Fibroblast of lung (primary cell): ENCODE measurements around the gene LOXHD1. TPM values are rescaled to one million over a fixed set of nuclear protein-coding genes. Genes with fewer than 3 reads are reported as not detected.

Experiments used
- DNase-seq, 2 donors: peaks; one replicate each; pipeline versions ENCODE4 v3.0.0 to v3.0.0-alpha.2; 2010; ENCODE audit warnings: low read depth in 2 of 2
- H2AFZ ChIP-seq: 2 replicates; pipeline ENCODE4 v1.5.1; 2012; ENCODE audit warnings: low read length, control low read depth, inconsistent platforms
- H3K27ac ChIP-seq: 2 replicates; pipeline ENCODE4 v1.5.1; 2011; ENCODE audit warnings: low read length, control low read depth; ENCODE audit not compliant: insufficient read depth
- H3K27me3 ChIP-seq: 2 replicates; pipeline ENCODE4 v1.5.1; 2011; ENCODE audit warnings: mild to moderate bottlenecking, low read length; ENCODE audit not compliant: control insufficient read depth, insufficient read depth
- H3K36me3 ChIP-seq: 2 replicates; pipeline ENCODE4 v1.5.1; 2011; ENCODE audit warnings: low read length; ENCODE audit not compliant: control insufficient read depth, insufficient read depth
- H3K4me1 ChIP-seq: 2 replicates; pipeline ENCODE4 v1.5.1; 2011; ENCODE audit warnings: low read length; ENCODE audit not compliant: control insufficient read depth, insufficient read depth; ENCODE audit errors: extremely low read depth
- H3K4me2 ChIP-seq: 2 replicates; pipeline ENCODE4 v1.5.1; 2011; ENCODE audit warnings: low read length, control low read depth; ENCODE audit not compliant: insufficient read depth; ENCODE audit errors: extremely low read depth
- H3K4me3 ChIP-seq, 4 experiments: fragments of 200-600 bp in 1 of 4; sonication (generic) in 1 of 4; replicated peaks in 1 of 4; 2 replicates each; pipeline ENCODE4 v1.5.1; 2011 to 2016; ENCODE audit warnings: low read length in 4 of 4, low read depth in 3 of 4, mild to moderate bottlenecking in 3 of 4, control low read depth in 2 of 4, inconsistent platforms in 1 of 4, mixed read lengths in 1 of 4; ENCODE audit not compliant: insufficient read depth in 1 of 4; ENCODE audit errors: control extremely low read depth in 1 of 4
- H3K79me2 ChIP-seq: 2 replicates; pipeline ENCODE4 v1.5.1; 2012; ENCODE audit warnings: mild to moderate bottlenecking, low read length, inconsistent platforms; ENCODE audit not compliant: control insufficient read depth, insufficient read depth
- H3K9ac ChIP-seq: 2 replicates; pipeline ENCODE4 v1.5.1; 2011; ENCODE audit warnings: mild to moderate bottlenecking, low read length, control low read depth; ENCODE audit not compliant: insufficient read depth
- H3K9me3 ChIP-seq: 2 replicates; pipeline ENCODE4 v1.5.1; 2012; ENCODE audit warnings: low read depth, low read length; ENCODE audit not compliant: control insufficient read depth, insufficient read depth
- H4K20me1 ChIP-seq: 2 replicates; pipeline ENCODE4 v1.5.1; 2011; ENCODE audit warnings: low read length; ENCODE audit not compliant: control insufficient read depth, insufficient read depth; ENCODE audit errors: extremely low read depth
- EZH2 ChIP-seq: IDR thresholded peaks from 2 replicates; pipeline ENCODE4 v1.5.1; 2012; ENCODE audit warnings: low read length, control low read depth, mild to moderate bottlenecking; ENCODE audit errors: missing control alignments
- polyA plus RNA-seq, 2 donors: library from polyadenylated mRNA; depleted of rRNA in 1 of 2; stranded (reverse) in 1 of 2; unstranded in 1 of 2; fragments of >200 nt; gene quantifications; 2 replicates each; pipeline ENCODE4 v1.2.1, GENCODE V29; 2011 to 2012; ENCODE audit warnings: missing spikeins in 1 of 2
- total RNA-seq: library from RNA; depleted of rRNA; stranded (reverse); fragments of >200 nt; gene quantifications from 2 replicates; pipeline ENCODE4 v1.2.1, GENCODE V29; 2014
- TF ChIP-seq, protein P1 (sequence below), 2 donors: IDR thresholded peaks in 1 of 2; conservative IDR thresholded peaks in 1 of 2; 1 replicate in 1 of 2; 2 replicates in 1 of 2; pipeline ENCODE4 v1.5.1; 2011 to 2012; ENCODE audit warnings: low read length in 2 of 2, control low read depth in 1 of 2, inconsistent platforms in 1 of 2, low read depth in 1 of 2, mild to moderate bottlenecking in 1 of 2

Gene LOXHD1
- total and polyA plus RNA-seq, 2 donors (not counting 1 experiment from before 2014, with no cell fraction given): not detected

DNA sequence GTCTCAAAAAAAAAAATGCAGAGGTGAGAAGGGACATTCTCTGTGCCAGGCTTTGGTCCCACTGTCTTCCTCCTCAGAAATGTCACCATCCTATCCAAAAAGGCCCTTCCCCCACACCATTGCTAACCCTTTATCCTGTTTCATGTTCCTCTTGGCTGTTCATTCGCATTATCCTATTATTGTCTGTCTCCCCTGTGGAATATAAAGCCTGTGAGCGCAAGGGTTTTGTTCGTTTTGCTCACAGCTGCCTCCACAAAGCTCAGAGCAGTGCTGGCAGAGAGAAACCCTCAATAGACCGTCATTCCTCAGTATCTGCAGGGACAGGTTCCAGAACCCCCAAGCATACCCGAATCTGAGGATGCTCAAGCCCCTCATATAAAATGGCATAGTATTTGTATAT lies 91.8 kb downstream of the LOXHD1 start:
- Histone ChIP-seq H3K36me3 (no peaks in the 10 kb centered on the region), H3K4me2 (no peak overlapping the region), H3K9ac (no peak overlapping the region), H3K4me3 (no peak overlapping the region), H3K4me1 (no peaks in the 10 kb centered on the region), H3K79me2 (no peaks in the 10 kb centered on the region), H3K27me3 (no peaks in the 10 kb centered on the region), H2AFZ (no peak overlapping the region), H3K9me3 (no peaks in the 10 kb centered on the region), H4K20me1 (no peaks in the 10 kb centered on the region), H3K27ac (no peak overlapping the region)
- TF ChIP-seq EZH2: no peak
- TF ChIP-seq, protein P1, sequence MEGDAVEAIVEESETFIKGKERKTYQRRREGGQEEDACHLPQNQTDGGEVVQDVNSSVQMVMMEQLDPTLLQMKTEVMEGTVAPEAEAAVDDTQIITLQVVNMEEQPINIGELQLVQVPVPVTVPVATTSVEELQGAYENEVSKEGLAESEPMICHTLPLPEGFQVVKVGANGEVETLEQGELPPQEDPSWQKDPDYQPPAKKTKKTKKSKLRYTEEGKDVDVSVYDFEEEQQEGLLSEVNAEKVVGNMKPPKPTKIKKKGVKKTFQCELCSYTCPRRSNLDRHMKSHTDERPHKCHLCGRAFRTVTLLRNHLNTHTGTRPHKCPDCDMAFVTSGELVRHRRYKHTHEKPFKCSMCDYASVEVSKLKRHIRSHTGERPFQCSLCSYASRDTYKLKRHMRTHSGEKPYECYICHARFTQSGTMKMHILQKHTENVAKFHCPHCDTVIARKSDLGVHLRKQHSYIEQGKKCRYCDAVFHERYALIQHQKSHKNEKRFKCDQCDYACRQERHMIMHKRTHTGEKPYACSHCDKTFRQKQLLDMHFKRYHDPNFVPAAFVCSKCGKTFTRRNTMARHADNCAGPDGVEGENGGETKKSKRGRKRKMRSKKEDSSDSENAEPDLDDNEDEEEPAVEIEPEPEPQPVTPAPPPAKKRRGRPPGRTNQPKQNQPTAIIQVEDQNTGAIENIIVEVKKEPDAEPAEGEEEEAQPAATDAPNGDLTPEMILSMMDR (conservative IDR thresholded peaks at IDR 0.05 in 1 of 2, IDR thresholded peaks at IDR 0.05 in 1 of 2; ENCODE audit: low read depth in 1 of 2, low read length in 2 of 2): no peak
- DNase-seq: no peak

DNA sequence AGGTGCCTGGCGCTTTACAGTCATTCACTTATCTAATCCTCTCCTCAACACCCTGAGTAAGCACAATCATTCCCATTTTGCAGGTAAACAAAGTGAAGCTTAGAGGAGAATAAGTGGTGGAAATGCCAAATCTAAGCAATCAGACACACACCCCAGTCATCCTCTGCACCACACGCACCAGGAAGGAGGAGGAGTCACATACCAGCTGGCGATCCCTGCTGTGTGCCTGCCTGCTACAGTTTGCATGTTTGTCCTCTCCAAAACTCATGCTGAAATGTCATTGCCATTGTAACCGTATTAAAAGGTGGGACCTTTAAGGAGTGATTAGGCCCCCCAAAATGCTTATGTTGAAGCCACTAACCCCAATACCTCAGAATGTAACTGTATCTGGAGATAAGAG lies 93.7 kb downstream of the LOXHD1 start:
- TF ChIP-seq, protein P1 (conservative IDR thresholded peaks at IDR 0.05 in 1 of 2, IDR thresholded peaks at IDR 0.05 in 1 of 2; ENCODE audit: low read depth in 1 of 2, low read length in 2 of 2): no peak
- no peak for TF ChIP-seq EZH2
- no peaks in the 10 kb centered on the region for H3K79me2 ChIP-seq

DNA sequence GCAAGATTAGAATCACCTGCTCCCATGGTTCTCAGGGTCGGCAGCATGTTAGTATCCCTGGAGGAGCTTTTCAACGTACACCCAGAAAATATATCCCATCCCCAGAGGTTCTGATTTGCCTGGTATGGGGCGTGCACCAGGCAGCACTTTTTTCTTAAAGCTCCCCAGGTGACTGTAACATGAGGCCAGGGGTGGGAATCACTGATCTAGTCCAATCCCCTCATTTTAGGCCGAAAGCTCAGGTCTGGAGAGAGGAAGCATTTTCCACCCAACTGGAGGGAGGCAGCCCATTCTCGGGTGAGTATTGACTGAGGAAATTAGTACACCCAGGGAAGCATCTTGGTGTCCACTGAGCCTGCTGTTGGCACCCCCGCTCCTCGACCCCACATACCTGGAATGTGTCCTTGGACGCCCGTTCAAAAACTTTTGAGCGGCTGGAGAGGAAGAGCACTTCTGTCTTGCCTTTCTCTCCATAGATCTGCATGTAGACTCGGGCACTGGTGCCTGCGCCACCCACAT lies 94.3 kb downstream of the LOXHD1 start:
- no peaks in the 10 kb centered on the region for H3K79me2 ChIP-seq
- DNase-seq: no peak

More for the DNA sequence above, 93.7 kb downstream of the LOXHD1 start:
- no peaks in the 10 kb centered on the region for H3K9me3 ChIP-seq
- no peak overlapping the region for H2AFZ ChIP-seq
- H3K27ac ChIP-seq: no peak overlapping the region
- no peaks in the 10 kb centered on the region for H3K36me3 ChIP-seq
- H3K9ac ChIP-seq: no peak overlapping the region
- DNase-seq: no peak
- H3K27me3 ChIP-seq: no peaks in the 10 kb centered on the region
- H4K20me1 ChIP-seq: no peaks in the 10 kb centered on the region
- H3K4me2 ChIP-seq: no peak overlapping the region
- no peaks in the 10 kb centered on the region for H3K4me1 ChIP-seq
- no peak overlapping the region for H3K4me3 ChIP-seq

More for the DNA sequence above, 94.3 kb downstream of the LOXHD1 start:
- no peaks in the 10 kb centered on the region for H4K20me1 ChIP-seq
- H2AFZ ChIP-seq: no peak overlapping the region
- H3K36me3 ChIP-seq: no peaks in the 10 kb centered on the region
- H3K27ac ChIP-seq: no peak overlapping the region
- H3K4me3 ChIP-seq: no peak overlapping the region
- no peak overlapping the region for H3K9ac ChIP-seq
- TF ChIP-seq, protein P1 (conservative IDR thresholded peaks at IDR 0.05 in 1 of 2, IDR thresholded peaks at IDR 0.05 in 1 of 2; ENCODE audit: low read depth in 1 of 2, low read length in 2 of 2): no peak
- TF ChIP-seq EZH2: no peak
- no peaks in the 10 kb centered on the region for H3K27me3 ChIP-seq
- H3K4me2 ChIP-seq: no peak overlapping the region
- H3K9me3 ChIP-seq: no peaks in the 10 kb centered on the region
- H3K4me1 ChIP-seq: no peaks in the 10 kb centered on the region
